Calu3 (cell line): ENCODE measurements around the gene DDX31. TPM values are rescaled to one million over a fixed set of nuclear protein-coding genes. Genes with fewer than 3 reads are reported as not detected.
"Not testable (repeated sequence)": the region's sequence is repeated elsewhere in the genome, so short reads cannot be mapped to it uniquely, and the experiment has no call there.

Experiments
- Bru-seq: library from RNA; stranded (reverse); fragments of 400-500 nt; gene quantifications from one replicate; lab custom pipeline; 2021; lab: Mats Ljungman, UMichigan
- BruChase-seq, 2 experiments: library from RNA; stranded (reverse); fragments of 400-500 nt; gene quantifications; one replicate each; lab custom pipeline; 2021; lab: Mats Ljungman, UMichigan
- BruUV-seq: library from RNA; stranded (reverse); fragments of 400-500 nt; replicated peaks from 2 replicates; lab custom pipeline; 2021; lab: Mats Ljungman, UMichigan
- CTCF ChIA-PET: fragments of 300-600 bp; sonication (Branson Sonifier 250); formaldehyde crosslinking; loops from one replicate; lab custom pipeline; 2022; ENCODE audit warnings: antibody characterized with exemption; lab: Charles Lee
- DNase-seq: peaks from one replicate; pipeline ENCODE4 v3.0.0; 2022
- H3K27ac Mint-ChIP-seq: one replicate; pipeline ENCODE4 v1.8.0; 2022; ENCODE audit warnings: mixed read lengths; ENCODE audit not compliant: unreplicated experiment
- H3K27me3 Mint-ChIP-seq: one replicate; pipeline ENCODE4 v1.8.0; 2022; ENCODE audit warnings: mixed read lengths; ENCODE audit not compliant: unreplicated experiment
- H3K36me3 Mint-ChIP-seq: one replicate; pipeline ENCODE4 v1.8.0; 2022; ENCODE audit warnings: mild to moderate bottlenecking, moderate library complexity, mixed read lengths; ENCODE audit not compliant: insufficient read depth, unreplicated experiment
- H3K4me1 Mint-ChIP-seq: one replicate; pipeline ENCODE4 v1.8.0; 2022; ENCODE audit warnings: mild to moderate bottlenecking, low read depth, mixed read lengths; ENCODE audit not compliant: unreplicated experiment
- H3K4me3 Mint-ChIP-seq: one replicate; pipeline ENCODE4 v1.8.0; 2022; ENCODE audit warnings: mild to moderate bottlenecking, low read depth, moderate library complexity, mixed read lengths; ENCODE audit not compliant: unreplicated experiment
- H3K9me3 Mint-ChIP-seq: one replicate; pipeline ENCODE4 v1.8.0; 2022; ENCODE audit warnings: low read depth, mixed read lengths; ENCODE audit not compliant: unreplicated experiment
- intact Hi-C: fragments of 100-400 bp; cut with micrococcal nuclease; formaldehyde crosslinking; loops from one replicate; pipeline ENCODE4 v1.10.0; 2022; ENCODE audit not compliant: unreplicated experiment
- long read RNA-seq: library from polyadenylated mRNA; stranded (forward); transcript quantifications from one replicate; pipeline ENCODE4 v2.0.0, GENCODE V29; 2022
- total RNA-seq: library from RNA; stranded (reverse); gene quantifications from 2 replicates; pipeline ENCODE4 v1.2.3, GENCODE V29; 2022
- TF ChIP-seq, protein P1 (sequence below): fragments of 200-600 bp; IDR thresholded peaks from one replicate; pipeline ENCODE4 v1.8.0; 2022; ENCODE audit warnings: antibody characterized with exemption; ENCODE audit not compliant: unreplicated experiment

The DDX31 gene
- 18.4 and 20.1 TPM in 2 replicates for total RNA-seq
- percentile 79 among the genes with signal in this experiment for Bru-seq, nascent RNA
- BruChase-seq, experiment 1, labeled RNA remaining after a 6-hour chase: percentile 59 among the genes with signal in this experiment
- BruChase-seq, experiment 2, labeled RNA remaining after a 2-hour chase: percentile 63 among the genes with signal in this experiment
- long read RNA-seq, full-length matches to known transcripts: 8 of 10 reads
- long read RNA-seq, partial matches to known transcripts: 0 of 10 reads
- long read RNA-seq, other reads (novel, unspliced or antisense): 2 of 10 reads

DNA sequence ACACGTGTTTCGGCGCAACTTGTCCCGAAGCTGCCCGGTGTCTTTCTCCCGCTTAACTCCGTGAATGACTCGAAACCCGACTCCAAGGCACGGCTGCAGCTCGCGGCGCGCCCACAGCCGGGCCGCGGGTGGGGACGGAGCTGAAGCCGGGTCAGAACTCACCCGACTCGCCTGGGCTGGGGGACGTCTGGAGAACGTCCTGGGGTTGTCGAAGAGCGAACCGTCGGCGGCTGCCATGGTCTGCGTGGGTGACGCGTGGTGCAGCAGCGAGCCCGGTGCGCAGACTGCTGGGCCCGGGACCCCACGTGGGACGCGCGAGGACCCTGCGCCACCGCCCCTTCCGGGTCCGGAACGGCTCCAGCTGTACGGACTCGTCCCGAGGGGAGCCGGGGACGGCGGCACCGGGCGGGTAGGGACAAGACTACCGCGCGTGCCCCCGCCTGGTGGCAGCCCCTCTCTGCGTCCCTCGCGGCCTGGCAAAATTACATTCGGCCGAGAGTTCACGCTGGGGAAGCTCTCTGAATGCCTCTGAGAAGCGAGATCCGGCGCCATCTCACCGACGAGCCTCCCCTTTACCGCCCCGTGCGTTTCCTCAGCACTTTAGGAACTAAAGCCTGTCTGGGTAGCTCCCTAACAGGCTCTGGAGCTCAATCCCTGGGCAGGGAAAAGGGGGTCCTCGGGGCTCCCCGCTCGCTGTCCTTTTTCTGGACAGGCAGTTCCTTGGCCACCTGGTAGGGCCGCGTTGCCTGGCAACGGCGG lies at the start of gene DDX31:
Gene DDX31 (minus strand): TSS at position 286 of the 759 bp plus-strand sequence. CDS start 49 bp downstream, at position 237.
- no peaks in the 10 kb centered on the region for H3K27me3 Mint-ChIP-seq
- H3K9me3 Mint-ChIP-seq: no peaks in the 10 kb centered on the region
- BruUV-seq: no TSS peak
- TF ChIP-seq, protein P1, sequence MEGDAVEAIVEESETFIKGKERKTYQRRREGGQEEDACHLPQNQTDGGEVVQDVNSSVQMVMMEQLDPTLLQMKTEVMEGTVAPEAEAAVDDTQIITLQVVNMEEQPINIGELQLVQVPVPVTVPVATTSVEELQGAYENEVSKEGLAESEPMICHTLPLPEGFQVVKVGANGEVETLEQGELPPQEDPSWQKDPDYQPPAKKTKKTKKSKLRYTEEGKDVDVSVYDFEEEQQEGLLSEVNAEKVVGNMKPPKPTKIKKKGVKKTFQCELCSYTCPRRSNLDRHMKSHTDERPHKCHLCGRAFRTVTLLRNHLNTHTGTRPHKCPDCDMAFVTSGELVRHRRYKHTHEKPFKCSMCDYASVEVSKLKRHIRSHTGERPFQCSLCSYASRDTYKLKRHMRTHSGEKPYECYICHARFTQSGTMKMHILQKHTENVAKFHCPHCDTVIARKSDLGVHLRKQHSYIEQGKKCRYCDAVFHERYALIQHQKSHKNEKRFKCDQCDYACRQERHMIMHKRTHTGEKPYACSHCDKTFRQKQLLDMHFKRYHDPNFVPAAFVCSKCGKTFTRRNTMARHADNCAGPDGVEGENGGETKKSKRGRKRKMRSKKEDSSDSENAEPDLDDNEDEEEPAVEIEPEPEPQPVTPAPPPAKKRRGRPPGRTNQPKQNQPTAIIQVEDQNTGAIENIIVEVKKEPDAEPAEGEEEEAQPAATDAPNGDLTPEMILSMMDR: no peak
- CTCF ChIA-PET: interaction anchor here (0.6 to 1.6 kb wide), 5 partner anchors 12 to 333 kb away, joined by 3 to 8 read pairs (median 4); no protein-coding TSS in a partner anchor
- H3K4me3 Mint-ChIP-seq: peak within 1 kb of the TSS; percentile 94
- peak within 1 kb of the TSS; percentile 72 for H3K27ac Mint-ChIP-seq
- DNase-seq: peak; percentile 82
- H3K36me3 Mint-ChIP-seq: peaks cover 37% of the 10 kb centered on the region
- intact Hi-C loops: no loop called here
- peaks cover 29% of the 10 kb centered on the region for H3K4me1 Mint-ChIP-seq

DNA sequence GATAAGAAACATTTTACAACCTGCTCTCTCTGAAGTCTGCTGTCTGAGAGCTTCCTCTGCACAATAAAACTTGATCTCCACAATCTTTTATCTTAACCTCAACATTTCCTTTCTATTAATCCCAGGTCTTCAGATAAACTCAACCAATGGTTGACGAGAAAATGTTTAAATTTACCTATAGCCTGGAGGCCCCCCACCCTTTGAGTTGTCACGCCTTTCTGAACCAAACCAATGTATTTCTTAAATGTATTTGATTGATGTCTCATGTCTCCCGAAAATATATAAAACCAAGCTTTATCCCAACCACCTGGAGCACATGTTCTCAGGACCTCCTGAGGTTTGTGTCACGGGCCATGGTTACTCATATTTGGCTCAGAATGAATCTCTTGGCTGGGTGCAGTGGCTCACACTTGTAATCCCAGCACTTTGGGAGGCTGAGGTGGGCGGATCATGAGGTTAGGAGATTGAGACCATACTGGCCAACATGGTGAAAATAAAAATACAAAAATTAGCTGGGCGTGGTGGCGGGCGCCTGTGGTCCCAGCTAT lies 48.7 kb upstream of the DDX31 start:
- H3K36me3 Mint-ChIP-seq, H3K27ac Mint-ChIP-seq, DNase-seq, H3K4me1 Mint-ChIP-seq, H3K4me3 Mint-ChIP-seq, CTCF ChIA-PET, intact Hi-C loops, BruUV-seq, H3K9me3 Mint-ChIP-seq: not testable (repeated sequence)
- peaks cover 29% of the 10 kb centered on the region for H3K27me3 Mint-ChIP-seq

GRCh38 chr9:132717326-132717945 lies 47.7 kb upstream of the DDX31 start:
- no peak overlapping the region for H3K4me3 Mint-ChIP-seq
- CTCF ChIA-PET: no interaction called here
- TF ChIP-seq, protein P1: no peak
- H3K4me1 Mint-ChIP-seq: no peaks in the 10 kb centered on the region
- no TSS peak for BruUV-seq
- H3K9me3 Mint-ChIP-seq: no peaks in the 10 kb centered on the region
- intact Hi-C loops: no loop called here
- H3K36me3 Mint-ChIP-seq: no peaks in the 10 kb centered on the region
- DNase-seq: no peak
- no peak overlapping the region for H3K27ac Mint-ChIP-seq
- H3K27me3 Mint-ChIP-seq: peaks cover 19% of the 10 kb centered on the region

- Mint-ChIP-seq H3K27ac (no peak overlapping the region), H3K4me1 (no peaks in the 10 kb centered on the region), H3K27me3 (peaks cover 19% of the 10 kb centered on the region), H3K36me3 (no peaks in the 10 kb centered on the region), H3K9me3 (no peaks in the 10 kb centered on the region), H3K4me3 (no peak overlapping the region)
- no peak for DNase-seq
- TF ChIP-seq, protein P1: no peak
- no TSS peak for BruUV-seq
- intact Hi-C loops: no loop called here
- CTCF ChIA-PET: no interaction called here
Measured at GRCh38 chr9:132716007-132716406, 46.2 kb upstream of the DDX31 start.
